Endothelial cell of umbilical vein (primary cell): Measurements from ENCODE around the gene FTO. TPM values are rescaled to one million over a fixed set of nuclear protein-coding genes. Genes with fewer than 3 reads are reported as not detected.

Source experiments
- BruUV-seq: library from RNA; stranded (reverse); fragments of 400-500 nt; replicated peaks from 2 replicates; lab custom pipeline; 2021; lab: Mats Ljungman, UMichigan
- CTCF ChIA-PET: fragments of 300-600, 350-600 bp; sonication (Branson Sonifier 250); formaldehyde crosslinking; loops from one replicate; lab custom pipeline; 2021; ENCODE audit warnings: antibody characterized with exemption, inconsistent platforms; lab: Charles Lee
- POLR2A ChIA-PET: fragments of 300-600, 350-600 bp; sonication (Branson Sonifier 250); formaldehyde crosslinking; loops from one replicate; lab custom pipeline; 2021; ENCODE audit warnings: antibody characterized with exemption, inconsistent platforms; lab: Charles Lee
- DNase-seq: peaks from one replicate; pipeline ENCODE4 v3.0.0-alpha.2; 2011; ENCODE audit warnings: low read depth, low spot score
- FAIRE-seq: peaks from 2 replicates; lab custom pipeline; 2011; peaks lifted over from hg19 to GRCh38; lab: Jason Lieb, UNC
- H2AFZ ChIP-seq: 2 replicates; pipeline ENCODE4 v1.6.0; 2012; ENCODE audit warnings: low read depth, low read length, control low read depth, inconsistent platforms
- H3K27ac ChIP-seq: 2 replicates; pipeline ENCODE4 v1.5.1; 2011; ENCODE audit warnings: low read depth, mild to moderate bottlenecking, control low read depth, low read length, moderate library complexity; ENCODE audit not compliant: insufficient read depth
- H3K27me3 ChIP-seq, 2 experiments: 2 replicates each; pipeline versions ENCODE4 v1.6.0 to v1.6.1; 2011; ENCODE audit warnings: low read length in 2 of 2, mixed read lengths in 1 of 2; ENCODE audit not compliant: control insufficient read depth in 2 of 2, insufficient read depth in 2 of 2
- H3K36me3 ChIP-seq, 2 experiments: 2 replicates in 1 of 2; 3 replicates in 1 of 2; pipeline ENCODE4 v1.5.1; 2011; ENCODE audit warnings: low read length in 2 of 2, mild to moderate bottlenecking in 1 of 2, moderate library complexity in 1 of 2; ENCODE audit not compliant: control insufficient read depth in 2 of 2, insufficient read depth in 2 of 2; ENCODE audit errors: extremely low read depth in 1 of 2
- H3K4me1 ChIP-seq: 3 replicates; pipeline ENCODE4 v1.5.1; 2011; ENCODE audit warnings: mild to moderate bottlenecking, low read length; ENCODE audit not compliant: control insufficient read depth, insufficient read depth; ENCODE audit errors: extremely low read depth
- H3K4me2 ChIP-seq: 2 replicates; pipeline ENCODE4 v1.6.1; 2011; ENCODE audit warnings: low read length, control low read depth, mixed read lengths; ENCODE audit not compliant: insufficient read depth
- H3K4me3 ChIP-seq, 3 experiments: fragments of 200-600 bp in 1 of 3; sonication (generic), shearing (Covaris generic) in 1 of 3; replicated peaks in 1 of 3; 2 replicates each; pipeline ENCODE4 v1.5.1; 2011 to 2016; ENCODE audit warnings: control low read depth in 3 of 3, low read length in 3 of 3, mild to moderate bottlenecking in 2 of 3, inconsistent platforms in 1 of 3, low read depth in 1 of 3, moderate library complexity in 1 of 3; ENCODE audit not compliant: insufficient read depth in 1 of 3
- H3K79me2 ChIP-seq: 2 replicates; pipeline ENCODE4 v1.6.0; 2012; ENCODE audit warnings: low read length, inconsistent platforms; ENCODE audit not compliant: control insufficient read depth, insufficient read depth
- H3K9ac ChIP-seq: replicated peaks from 2 replicates; pipeline ENCODE3; 2011; ENCODE audit warnings: low read length, control low read depth; ENCODE audit not compliant: insufficient read depth; ENCODE audit errors: extremely low read depth
- H3K9me1 ChIP-seq: replicated peaks from 3 replicates; pipeline ENCODE4 v1.6.0; 2011; ENCODE audit warnings: mild to moderate bottlenecking, low read length; ENCODE audit not compliant: control insufficient read depth, insufficient read depth; ENCODE audit errors: extremely low read depth
- H3K9me3 ChIP-seq: replicated peaks from 2 replicates; pipeline ENCODE4 v1.5.1; 2012; ENCODE audit warnings: low read length, inconsistent platforms; ENCODE audit not compliant: control insufficient read depth, insufficient read depth
- H4K20me1 ChIP-seq: replicated peaks from 2 replicates; pipeline ENCODE3; 2011; ENCODE audit warnings: mild to moderate bottlenecking, low read length; ENCODE audit not compliant: control insufficient read depth, insufficient read depth; ENCODE audit errors: extremely low read depth
- EZH2 ChIP-seq: IDR thresholded peaks from 2 replicates; pipeline ENCODE4 v1.6.1; 2012; ENCODE audit warnings: borderline replicate concordance, low read depth, mild to moderate bottlenecking, moderate library complexity, low read length, inconsistent platforms; ENCODE audit not compliant: severe bottlenecking
- FOS ChIP-seq: IDR thresholded peaks from 2 replicates; pipeline ENCODE4 v1.6.1; 2011; ENCODE audit warnings: mild to moderate bottlenecking, low read length, moderate library complexity, borderline replicate concordance; ENCODE audit not compliant: insufficient read depth
- GATA2 ChIP-seq: IDR thresholded peaks from 2 replicates; pipeline ENCODE4 v1.7.0; 2011; ENCODE audit warnings: low read depth, mild to moderate bottlenecking, moderate library complexity, mixed read lengths, low read length; ENCODE audit not compliant: insufficient read length, insufficient read depth
- JUN ChIP-seq: IDR thresholded peaks from 2 replicates; pipeline ENCODE4 v1.6.1; 2011; ENCODE audit warnings: borderline replicate concordance, low read depth; ENCODE audit not compliant: insufficient read length, insufficient read depth
- MYC ChIP-seq: IDR thresholded peaks from one replicate; pipeline ENCODE4 v1.6.1; 2011; ENCODE audit warnings: mild to moderate bottlenecking, low read depth, low read length
- POLR2A ChIP-seq: IDR thresholded peaks from 2 replicates; pipeline ENCODE4 v1.6.1; 2012; ENCODE audit warnings: low read depth, mild to moderate bottlenecking, control low read depth, low read length
- POLR2AphosphoS5 ChIP-seq: IDR thresholded peaks from 2 replicates; pipeline ENCODE4 v1.6.1; 2012; ENCODE audit warnings: low read depth, mild to moderate bottlenecking, control low read depth, low read length, moderate library complexity; ENCODE audit not compliant: insufficient read depth
- dilution Hi-C: fragments of 300-500 bp; cut with MboI; formaldehyde crosslinking; loops from one replicate; pipeline ENCODE4 v1.15.0; 2019; ENCODE audit warnings: low sequenced_read_pairs; ENCODE audit not compliant: extremely low pct_ligation_motif_present
- intact Hi-C: fragments of 100-400 bp; cut with micrococcal nuclease; formaldehyde crosslinking; loops from one replicate; pipeline ENCODE4 v1.10.0; 2022
- polyA plus RNA-seq, 4 experiments: library from polyadenylated mRNA; depleted of rRNA in 3 of 4; stranded (reverse) in 3 of 4; unstranded in 1 of 4; fragments of >200 nt; gene quantifications; 2 replicates each; pipeline versions ENCODE4 v1.2.1 to v1.2.3, GENCODE V29; 2011 to 2012; ENCODE audit warnings: missing spikeins in 1 of 4
- total RNA-seq: library from RNA; stranded (reverse); gene quantifications from 2 replicates; pipeline ENCODE4 v1.2.3, GENCODE V29; 2021
- TF ChIP-seq, protein P1 (sequence below): IDR thresholded peaks from 2 replicates; pipeline ENCODE4 v1.6.1; 2011; ENCODE audit not compliant: insufficient read depth, insufficient read length
- TF ChIP-seq, protein P2 (sequence below), 2 donors: IDR thresholded peaks; 1 replicate in 1 of 2; 2 replicates in 1 of 2; pipeline ENCODE4 v1.5.1; 2011; ENCODE audit warnings: low read length in 2 of 2, mild to moderate bottlenecking in 2 of 2, moderate library complexity in 2 of 2, control low read depth in 1 of 2, inconsistent platforms in 1 of 2, low read depth in 1 of 2; ENCODE audit not compliant: insufficient read depth in 1 of 2; ENCODE audit errors: extremely low read depth in 1 of 2

The FTO gene
- total and polyA plus RNA-seq, 2 donors (not counting 3 experiments of a cell fraction or from before 2014, with no cell fraction given), result 48.6 to 87.1 TPM

DNA sequence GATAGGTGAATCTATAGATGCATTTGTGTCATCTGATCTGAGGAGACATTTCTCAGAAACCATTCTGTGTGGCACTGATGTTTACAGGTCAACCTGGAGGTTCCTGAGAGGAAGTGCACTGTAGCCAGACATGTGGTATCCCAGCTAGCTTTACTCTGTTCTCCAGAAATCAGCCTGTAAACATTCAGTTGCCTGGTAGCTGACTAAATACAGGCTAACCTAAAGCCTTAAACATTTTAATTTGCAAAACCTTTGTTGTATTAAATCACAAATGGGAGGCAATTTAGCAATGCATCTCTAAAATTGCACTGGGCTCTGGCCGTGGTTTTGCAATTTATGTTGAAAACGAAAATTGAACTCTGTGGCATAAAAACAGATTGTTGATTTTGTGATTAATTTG lies 207.6 kb downstream of the FTO start:
- Histone ChIP-seq H3K4me2 (no peak overlapping the region), H2AFZ (no peak overlapping the region), H3K9me1 (no peaks in the 10 kb centered on the region), H3K27me3 (no peaks in the 10 kb centered on the region), H3K79me2 (no peaks in the 10 kb centered on the region), H3K9me3 (no peaks in the 10 kb centered on the region), H3K4me3 (no peak overlapping the region), H3K4me1 (no peaks in the 10 kb centered on the region), H3K36me3 (no peaks in the 10 kb centered on the region), H4K20me1 (no peaks in the 10 kb centered on the region), H3K27ac (no peak overlapping the region), H3K9ac (no peak overlapping the region)
- FAIRE-seq (peak; percentile 18), DNase-seq (peak; percentile 9)
- intact Hi-C loops (no loop called here), dilution Hi-C loops (no loop called here)
- BruUV-seq, result no TSS peak
- ChIA-PET CTCF (no interaction called here), POLR2A (no interaction called here)
- TF ChIP-seq FOS, result no peak
- TF ChIP-seq EZH2, result no peak
- no peak for TF ChIP-seq JUN
- TF ChIP-seq, protein P1, sequence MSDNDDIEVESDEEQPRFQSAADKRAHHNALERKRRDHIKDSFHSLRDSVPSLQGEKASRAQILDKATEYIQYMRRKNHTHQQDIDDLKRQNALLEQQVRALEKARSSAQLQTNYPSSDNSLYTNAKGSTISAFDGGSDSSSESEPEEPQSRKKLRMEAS, result no peak
- no peak for TF ChIP-seq POLR2A
- no peak for TF ChIP-seq GATA2
- TF ChIP-seq MYC, result no peak
- no peak for TF ChIP-seq POLR2AphosphoS5
- TF ChIP-seq, protein P2, sequence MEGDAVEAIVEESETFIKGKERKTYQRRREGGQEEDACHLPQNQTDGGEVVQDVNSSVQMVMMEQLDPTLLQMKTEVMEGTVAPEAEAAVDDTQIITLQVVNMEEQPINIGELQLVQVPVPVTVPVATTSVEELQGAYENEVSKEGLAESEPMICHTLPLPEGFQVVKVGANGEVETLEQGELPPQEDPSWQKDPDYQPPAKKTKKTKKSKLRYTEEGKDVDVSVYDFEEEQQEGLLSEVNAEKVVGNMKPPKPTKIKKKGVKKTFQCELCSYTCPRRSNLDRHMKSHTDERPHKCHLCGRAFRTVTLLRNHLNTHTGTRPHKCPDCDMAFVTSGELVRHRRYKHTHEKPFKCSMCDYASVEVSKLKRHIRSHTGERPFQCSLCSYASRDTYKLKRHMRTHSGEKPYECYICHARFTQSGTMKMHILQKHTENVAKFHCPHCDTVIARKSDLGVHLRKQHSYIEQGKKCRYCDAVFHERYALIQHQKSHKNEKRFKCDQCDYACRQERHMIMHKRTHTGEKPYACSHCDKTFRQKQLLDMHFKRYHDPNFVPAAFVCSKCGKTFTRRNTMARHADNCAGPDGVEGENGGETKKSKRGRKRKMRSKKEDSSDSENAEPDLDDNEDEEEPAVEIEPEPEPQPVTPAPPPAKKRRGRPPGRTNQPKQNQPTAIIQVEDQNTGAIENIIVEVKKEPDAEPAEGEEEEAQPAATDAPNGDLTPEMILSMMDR (IDR thresholded peaks at IDR 0.05; ENCODE audit: extremely low read depth in 1 of 2, insufficient read depth in 1 of 2, low read depth in 1 of 2, low read length in 2 of 2), result no peak
